HTR-8/SVneo (cell line): ENCODE data around the gene SLC38A4.
"Not testable (repeated sequence)": the region's sequence is repeated elsewhere in the genome, so short reads cannot be mapped to it uniquely, and the experiment has no call there.

ENCODE experiments used
- DNase-seq: peaks from one replicate; pipeline ENCODE4 v3.0.0; 2011; ENCODE audit warnings: low spot score, mixed read lengths; ENCODE audit not compliant: insufficient read length
- FAIRE-seq: peaks from 2 replicates; lab custom pipeline; 2011; peaks lifted over from hg19 to GRCh38; lab: Jason Lieb, UNC

SLC38A4 gene, protein sequence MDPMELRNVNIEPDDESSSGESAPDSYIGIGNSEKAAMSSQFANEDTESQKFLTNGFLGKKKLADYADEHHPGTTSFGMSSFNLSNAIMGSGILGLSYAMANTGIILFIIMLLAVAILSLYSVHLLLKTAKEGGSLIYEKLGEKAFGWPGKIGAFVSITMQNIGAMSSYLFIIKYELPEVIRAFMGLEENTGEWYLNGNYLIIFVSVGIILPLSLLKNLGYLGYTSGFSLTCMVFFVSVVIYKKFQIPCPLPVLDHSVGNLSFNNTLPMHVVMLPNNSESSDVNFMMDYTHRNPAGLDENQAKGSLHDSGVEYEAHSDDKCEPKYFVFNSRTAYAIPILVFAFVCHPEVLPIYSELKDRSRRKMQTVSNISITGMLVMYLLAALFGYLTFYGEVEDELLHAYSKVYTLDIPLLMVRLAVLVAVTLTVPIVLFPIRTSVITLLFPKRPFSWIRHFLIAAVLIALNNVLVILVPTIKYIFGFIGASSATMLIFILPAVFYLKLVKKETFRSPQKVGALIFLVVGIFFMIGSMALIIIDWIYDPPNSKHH

DNA sequence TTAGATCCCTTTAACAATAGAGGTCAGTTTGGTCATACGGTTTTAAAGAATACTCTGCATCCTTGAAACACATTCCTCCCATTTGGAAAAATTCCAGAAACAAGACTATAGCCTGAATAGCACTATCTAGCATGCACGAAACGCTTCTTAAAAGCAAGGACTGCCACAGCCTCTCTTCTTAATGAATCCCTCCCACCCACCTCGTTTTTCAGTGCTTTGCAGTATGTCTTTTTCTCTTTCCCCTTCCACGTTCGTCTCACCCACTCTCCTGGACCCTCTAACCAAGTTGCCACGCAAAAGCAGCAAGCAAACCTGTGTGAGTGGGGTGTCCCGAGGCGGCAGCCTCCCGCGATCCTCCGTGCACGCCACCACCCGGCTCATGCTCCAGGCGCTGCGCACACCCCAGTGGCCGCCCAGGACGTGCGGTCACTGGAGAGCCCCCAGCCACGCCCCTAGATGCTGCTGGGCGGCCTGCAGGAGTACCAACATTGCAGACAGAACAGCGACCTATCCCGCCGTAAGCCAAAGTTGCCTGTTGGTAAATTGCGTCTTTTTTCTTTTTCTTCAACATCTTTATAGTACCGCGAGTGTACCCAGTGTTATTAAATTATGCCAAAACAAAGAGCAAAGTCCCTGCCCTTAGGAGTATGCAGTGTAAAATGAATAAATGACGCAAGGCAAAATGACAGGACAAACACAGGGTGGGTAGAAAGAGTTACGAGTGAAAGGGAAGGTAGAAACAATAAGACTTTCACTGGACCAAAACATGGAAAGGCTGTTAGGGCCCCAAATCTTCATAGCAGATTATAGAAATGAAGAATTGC, at the start of gene SLC38A4:
Gene SLC38A4 (minus strand): TSS at position 407 of the 824 bp plus-strand sequence. CDS start 32,926 bp downstream, outside the sequence.
- FAIRE-seq (no peak), DNase-seq (peak; percentile 33)

DNA sequence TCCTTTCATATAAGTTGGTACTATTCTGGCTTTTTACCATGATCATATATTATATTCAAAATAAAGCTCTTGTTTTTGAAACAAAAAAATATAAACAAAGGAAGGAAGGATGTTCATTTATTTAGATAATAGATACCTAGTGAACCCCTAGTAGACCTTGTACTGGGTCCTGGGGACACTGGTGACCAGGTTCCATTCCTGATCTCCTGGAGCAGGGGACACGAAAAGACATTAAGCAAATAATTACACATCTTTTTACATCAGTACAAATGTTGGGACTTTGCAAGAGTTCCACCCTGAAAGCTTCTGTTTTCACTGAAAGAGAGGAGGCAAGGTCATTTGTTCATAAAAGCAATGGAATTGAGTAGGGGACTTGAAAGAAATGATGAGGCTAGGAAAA, 49.3 kb upstream of the SLC38A4 start:
- no peak for DNase-seq
- FAIRE-seq, result no peak

DNA sequence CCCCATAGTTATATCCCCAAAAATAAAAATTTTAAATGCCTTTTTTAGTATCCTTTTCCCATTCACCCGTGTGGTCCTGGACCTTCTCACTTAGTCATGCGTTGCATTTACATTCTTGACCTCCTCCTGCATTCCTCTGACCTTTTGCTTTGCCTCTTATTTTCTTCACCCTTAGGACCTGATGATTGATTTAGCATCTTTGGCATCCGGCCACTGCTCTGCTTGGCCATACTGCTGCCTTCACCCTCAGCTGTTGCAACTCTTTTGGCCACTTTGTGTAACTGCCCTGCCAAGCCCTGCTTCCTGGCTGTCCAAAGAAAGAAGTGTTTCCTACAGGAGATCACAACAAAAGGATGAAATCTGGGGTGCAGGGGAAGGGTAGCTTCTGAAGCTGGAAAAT, 48.8 kb upstream of the SLC38A4 start:
- DNase-seq, result peak; percentile 13
- no peak for FAIRE-seq

DNA sequence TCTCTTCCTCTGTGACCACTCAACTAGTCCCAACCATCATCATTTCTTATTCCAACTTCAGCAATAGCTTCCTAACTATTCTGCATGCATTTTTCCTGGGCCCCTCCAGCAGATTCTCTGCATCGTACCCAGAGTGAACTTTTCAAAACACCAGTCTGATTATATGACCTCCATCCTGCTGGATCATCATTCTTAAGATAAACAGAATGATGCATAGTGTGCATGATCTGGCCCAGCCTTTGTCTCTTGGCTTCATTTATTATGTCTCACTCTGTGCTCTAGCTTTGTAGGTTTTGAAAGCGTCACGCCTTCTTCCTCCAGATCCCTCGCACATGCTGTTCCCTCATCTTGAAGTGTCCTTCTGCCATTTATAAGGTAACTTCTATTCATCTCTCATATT, 46.3 kb upstream of the SLC38A4 start:
- DNase-seq (no peak), FAIRE-seq (no peak)

DNA sequence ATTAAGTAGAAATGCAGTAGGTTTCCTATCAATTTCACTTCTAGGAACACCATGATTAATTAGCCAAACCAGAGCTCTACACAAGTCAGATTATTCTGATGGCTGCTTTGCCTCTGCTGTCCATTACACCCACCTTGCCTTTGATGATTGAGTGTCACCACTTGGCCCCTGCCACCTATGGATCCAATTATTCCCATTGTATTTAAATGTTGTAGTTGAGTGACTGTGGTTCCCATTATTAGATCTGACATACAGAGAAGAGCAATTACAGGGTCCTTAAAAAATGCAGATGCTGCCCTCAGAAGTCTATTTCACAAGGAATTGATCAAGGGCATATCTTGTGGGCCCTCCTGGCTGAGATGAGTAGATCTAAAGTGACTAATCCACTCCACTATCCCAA, 39.5 kb upstream of the SLC38A4 start:
- no peak for FAIRE-seq

DNA sequence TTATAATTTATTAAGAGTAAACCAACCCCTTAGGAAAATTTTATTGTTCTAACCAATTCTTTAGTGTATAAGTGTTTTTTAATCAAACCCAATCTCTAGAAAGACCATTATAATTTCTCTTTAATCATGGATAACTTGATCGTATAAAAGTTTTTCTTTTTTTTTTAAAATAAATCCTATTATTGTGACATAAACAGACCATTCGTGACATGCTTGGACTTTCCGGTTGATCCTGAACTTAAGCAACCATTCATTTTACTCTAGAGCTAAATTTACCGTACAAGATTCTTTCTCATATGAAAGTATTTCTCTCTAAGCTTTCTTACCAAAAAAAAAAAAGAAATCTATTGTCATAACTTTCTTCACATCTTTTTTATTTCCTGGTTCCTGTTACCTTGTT, 32.6 kb upstream of the SLC38A4 start:
- DNase-seq (no peak), FAIRE-seq (no peak)

More for the DNA sequence above, 39.5 kb upstream of the SLC38A4 start:
- DNase-seq, result no peak

DNA sequence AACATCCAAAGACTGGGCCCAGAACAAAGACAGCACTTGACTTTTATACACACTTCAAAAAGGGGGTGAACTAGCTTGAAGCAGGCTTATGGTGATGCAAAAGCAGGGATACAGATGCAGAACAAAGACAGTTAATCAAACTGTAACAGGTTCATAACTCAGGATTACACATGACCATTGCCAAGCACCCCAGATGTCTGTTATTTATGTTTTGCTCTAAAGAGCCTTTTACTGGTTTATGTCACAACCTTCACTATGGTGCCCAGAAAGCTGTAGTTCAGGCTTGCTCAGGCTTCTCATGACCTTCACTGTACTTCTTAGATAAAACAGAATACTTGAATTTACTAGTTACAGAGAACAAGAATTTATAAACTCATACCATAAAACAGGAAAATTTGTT, 31.7 kb upstream of the SLC38A4 start:
- DNase-seq (no peak), FAIRE-seq (no peak)

DNA sequence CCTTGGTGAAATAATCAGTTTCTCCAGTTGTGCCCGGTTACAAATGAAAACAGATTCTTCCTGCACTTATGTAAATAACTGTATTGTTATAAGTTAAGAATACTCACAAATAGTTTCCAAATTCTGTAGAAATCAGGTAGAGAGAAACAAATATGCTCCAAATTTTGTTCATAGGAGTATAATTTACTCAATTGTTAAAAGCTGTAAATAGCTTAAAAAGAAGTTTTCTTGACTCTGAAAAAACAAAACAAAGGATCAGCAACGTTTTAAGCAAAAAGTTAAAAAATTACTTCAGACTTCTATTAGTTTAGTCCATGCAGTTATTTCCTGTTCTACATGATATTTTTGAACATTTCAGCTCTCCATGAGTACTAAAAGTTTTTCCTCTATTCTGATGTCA, 30.0 kb upstream of the SLC38A4 start:
- DNase-seq, result no peak
- no peak for FAIRE-seq

DNA sequence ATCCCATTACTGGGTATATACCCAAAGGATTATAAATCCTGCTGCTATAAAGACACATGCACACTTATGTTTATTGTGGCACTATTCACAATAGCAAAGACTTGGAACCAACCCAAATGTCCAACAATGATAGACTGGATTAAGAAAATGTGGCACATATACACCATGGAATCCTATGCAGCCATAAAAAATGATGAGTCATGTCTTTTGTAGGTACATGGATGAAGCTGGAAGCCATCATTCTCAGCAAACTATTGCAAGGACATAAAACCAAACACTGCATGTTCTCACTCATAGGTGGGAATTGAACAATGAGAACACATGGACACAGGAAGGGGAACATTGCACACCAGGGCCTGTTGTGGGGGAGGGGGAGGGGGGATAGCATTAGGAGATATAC, 28.4 kb upstream of the SLC38A4 start:
- not testable (repeated sequence) for DNase-seq, FAIRE-seq

DNA sequence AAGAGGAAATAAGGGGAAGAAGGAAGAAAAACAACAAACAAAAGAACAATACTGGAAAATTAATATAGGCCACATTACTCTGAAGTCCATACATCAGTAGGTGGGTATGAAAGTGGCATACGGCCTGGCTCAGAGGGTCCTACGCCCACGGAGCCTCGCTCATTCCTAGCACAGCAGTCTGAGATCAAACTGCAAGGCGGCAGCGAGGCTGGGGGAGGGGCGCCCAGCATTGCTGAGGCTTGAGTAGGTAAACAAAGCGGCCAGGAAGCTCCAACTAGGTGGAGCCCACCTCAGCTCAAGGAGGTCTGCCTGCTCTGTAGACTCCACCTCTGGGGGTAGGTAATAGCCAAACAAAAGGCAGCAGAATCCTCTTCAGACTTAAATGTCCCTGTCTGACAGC, 23.0 kb upstream of the SLC38A4 start:
- not testable (repeated sequence) for DNase-seq, FAIRE-seq

DNA sequence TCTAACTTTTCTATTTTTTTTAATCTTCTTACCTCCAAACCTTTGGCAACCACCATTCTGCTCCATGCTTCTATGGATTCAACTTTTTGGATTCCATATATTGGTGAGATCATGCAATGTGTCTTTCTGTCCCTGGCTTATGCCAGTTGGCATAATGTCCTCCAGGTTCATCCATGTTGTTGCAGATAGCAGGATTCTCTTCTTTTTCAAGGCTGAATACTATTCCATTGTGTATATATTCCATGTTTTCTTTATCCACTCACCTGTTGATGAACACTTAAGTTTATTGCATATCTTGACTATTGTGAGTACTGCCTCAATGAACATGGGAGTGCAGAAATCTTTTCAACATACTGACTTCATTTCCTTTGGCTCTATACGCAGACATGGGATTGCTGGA, 21.2 kb upstream of the SLC38A4 start:
- FAIRE-seq (no peak), DNase-seq (no peak)

DNA sequence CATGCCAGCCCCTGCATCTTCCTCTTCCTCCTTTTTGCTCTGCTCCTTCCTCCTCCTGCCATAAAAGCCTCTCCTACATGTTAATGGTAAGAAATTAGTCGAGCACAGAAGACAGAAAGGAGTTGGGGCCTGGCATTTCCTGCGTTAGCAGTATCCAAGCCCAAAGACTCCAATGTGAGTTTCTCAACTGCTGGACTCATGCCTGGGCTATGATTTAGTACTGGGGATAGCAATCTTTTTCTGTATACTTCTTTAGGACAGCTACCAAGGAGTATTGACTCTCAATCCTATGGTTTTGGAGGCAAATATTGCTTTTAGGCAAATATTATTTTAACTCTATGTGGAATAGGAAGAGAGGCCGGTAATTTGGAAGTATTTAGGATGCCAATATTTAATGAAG, 18.0 kb upstream of the SLC38A4 start:
- DNase-seq, result no peak
- no peak for FAIRE-seq

DNA sequence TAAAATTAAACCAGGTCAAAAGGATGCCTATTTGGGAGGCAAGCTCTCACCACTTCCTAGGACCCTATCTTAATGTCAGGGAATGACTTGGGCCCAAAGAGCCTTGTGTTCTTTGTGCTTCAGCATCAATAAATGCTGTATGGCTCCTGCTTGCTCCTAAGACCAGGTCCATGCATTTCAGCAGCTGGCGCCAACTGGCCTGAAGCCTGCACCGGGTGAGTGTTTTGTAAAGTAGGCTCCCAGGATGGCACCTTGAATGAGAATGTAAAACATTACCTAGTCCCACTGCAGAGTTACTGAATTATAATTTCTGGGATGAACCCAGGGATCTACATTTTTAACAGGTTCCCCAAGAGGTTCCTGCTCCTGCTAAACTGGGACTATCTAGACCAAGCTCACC, 16.1 kb upstream of the SLC38A4 start:
- DNase-seq, result no peak
- no peak for FAIRE-seq

DNA sequence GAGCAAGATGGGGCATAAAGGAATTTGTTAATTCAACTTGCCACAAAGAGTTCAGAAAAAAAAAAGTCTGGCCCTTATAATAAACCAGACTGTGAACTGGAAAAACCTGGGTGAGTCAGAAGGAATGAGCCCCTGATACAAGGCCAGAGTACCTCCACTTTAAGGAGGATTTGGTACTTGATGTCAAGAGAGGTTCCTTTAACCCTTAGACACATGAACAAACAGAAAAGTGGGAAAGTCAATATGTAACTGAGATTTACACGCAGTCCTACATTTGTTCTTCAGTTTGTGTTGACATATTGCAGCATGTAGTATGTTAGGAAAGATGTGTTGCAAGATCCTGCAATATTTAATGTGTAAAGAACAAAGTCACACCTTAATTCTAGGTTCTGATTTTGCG, 14.2 kb upstream of the SLC38A4 start:
- FAIRE-seq (no peak), DNase-seq (no peak)

DNA sequence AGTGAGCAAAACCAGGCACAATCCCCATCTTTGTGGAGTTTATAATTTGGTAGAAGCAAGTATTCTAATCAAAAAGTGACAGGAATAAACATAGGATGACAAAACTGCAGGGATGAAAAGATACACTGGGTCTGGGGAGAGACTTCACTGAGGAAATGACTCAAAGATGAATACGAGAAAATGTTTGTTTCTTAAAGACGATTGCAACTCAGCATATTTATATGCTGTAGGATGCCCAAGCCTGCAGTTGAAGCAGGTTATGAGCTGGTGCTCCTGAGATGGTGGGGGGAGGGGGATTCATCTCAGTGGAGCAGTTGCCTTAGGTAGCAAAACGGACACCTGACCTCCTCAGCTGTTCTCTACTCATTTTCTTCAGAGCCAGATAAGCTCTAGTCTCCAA, 13.4 kb upstream of the SLC38A4 start:
- DNase-seq (no peak), FAIRE-seq (no peak)

DNA sequence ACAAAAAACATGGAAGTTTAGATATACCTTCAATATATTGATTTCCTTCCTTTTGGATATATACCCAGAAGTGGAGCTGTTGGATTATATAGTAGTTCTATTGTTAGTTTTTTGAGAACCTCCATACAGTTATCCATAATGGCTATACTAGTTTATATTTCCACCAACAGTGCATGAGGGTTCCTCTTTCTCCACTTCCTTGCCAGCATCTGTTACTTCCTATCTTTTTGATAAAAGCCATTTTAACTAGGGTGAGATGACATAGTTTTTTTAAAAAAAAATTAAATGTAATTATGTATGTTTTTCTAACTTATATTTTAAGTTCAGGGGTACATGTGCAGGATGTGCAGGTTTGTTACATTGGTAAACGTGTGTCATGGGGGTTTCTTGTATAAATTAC, 10.0 kb upstream of the SLC38A4 start:
- DNase-seq, result no peak
- no peak for FAIRE-seq

DNA sequence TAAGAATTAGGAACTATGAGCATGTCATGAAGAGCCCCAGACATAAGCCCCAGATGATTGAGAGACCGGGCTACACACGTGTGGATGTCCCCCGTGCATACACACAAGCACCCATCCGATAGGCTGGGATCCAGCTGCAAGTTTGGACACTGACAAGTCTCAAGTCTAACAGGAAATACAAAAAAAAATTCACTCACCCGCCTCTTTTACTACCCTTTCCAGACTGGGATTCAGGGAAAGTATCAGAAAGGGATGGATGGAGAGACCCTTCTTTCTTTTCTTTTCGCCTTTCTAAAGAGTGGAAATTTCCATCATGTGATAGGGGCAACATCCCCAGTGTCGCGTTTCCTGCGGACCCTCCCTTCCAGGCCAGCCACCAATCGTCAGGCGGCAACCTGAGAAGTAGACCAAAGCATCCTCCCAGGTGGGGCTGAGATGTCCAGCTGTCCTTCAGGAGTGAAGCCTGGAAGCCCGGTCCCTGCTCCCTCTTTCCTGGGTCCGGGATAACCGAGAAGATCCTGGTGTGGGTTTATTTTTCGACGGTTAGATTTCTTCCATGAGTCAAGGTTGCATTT, 6.4 kb upstream of the SLC38A4 start:
- no peak for DNase-seq

DNA sequence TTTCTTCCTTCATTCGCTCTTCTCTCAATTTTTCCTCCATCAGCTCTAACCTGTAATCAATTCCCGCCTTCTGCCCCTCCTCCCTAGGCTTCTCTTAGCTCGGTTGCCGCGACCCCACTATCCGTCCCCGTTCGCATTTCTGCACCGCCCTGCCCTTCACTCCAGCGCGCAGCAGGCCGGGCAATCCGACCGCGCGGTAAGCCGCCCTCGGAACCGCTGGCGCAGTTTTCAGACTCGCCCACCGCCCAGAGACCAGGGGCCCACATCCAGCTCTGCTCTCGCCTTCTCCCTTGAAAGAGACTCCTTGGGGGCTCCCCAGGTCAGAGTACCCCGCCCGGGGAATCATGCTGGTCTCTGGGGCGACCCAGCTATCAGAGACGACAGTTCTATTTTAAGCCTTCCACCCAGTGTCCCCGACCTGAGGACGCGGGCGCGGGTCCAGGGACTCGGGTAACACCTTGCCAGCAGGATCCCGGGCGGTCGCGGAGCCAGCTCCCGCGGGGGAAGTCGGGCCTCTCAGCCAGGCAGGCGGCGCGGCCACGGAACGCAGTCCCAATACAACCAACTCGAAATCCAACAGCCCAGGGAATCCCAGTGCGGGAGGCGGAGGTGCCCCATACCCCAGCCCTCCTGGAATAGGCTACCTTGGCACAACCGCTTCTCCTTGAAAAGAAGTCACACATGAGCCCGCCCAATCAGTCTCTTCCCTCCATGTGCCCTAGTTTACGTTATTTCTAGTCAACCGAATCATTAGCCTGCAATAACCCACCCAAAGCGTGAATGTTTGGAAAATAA, 5.7 kb upstream of the SLC38A4 start:
- no peak for FAIRE-seq
- no peak for DNase-seq

More for the DNA sequence above, 6.4 kb upstream of the SLC38A4 start:
- no peak for FAIRE-seq

DNA sequence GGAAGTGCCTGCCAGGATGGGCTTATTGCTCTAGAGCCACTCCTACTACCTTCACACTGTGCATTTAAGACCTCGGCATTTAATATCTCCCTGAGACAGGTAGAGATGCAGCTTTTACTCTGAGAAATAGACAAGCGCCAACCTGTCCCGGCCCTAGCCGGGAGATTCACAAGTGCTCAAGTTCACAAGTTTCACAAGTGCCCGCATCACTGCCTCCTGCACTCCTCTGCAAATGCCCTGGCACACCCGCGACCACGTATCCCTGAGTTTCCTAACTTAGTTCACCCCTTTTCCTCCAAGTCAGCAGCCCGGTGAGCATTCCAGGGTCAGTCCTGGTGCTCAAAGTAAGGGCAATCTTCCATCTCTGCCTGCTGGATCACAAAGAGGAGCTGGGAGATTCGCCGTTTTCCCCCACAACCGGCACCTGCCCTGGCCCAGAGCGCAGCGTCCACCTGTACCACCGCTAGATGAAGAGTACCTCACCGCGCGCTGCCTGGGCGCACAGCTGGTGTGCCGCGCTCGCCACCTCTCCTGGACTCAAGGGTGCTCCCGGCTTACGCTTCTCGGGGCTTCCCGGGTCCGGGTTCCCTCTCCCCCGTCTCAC, 5.0 kb upstream of the SLC38A4 start:
- DNase-seq (no peak), FAIRE-seq (no peak)

DNA sequence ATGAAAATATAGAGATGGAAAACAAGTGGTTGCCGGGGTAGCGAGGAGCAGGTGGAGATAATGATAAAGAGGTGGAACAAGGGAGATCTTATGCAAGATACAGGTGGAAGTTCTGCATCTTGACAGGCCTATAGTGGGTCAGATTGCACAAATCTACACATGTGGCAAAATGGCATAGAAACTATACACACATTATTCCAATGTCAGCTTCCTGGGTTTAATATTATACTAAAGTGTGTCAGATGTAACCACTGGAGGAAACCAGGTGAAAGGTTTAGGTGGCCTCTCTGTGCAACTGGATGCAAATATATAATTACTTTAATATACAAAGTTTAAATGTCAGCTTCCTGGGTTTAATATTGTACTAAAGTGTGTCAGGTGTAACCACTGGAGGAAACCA, 1.1 kb downstream of the SLC38A4 start:
- DNase-seq (no peak), FAIRE-seq (no peak)
